ENCODE measurements around the gene EPB41.
"Not testable (repeated sequence)": the region's sequence is repeated elsewhere in the genome, so short reads cannot be mapped to it uniquely, and the experiment has no call there.

Gene EPB41

DNA sequence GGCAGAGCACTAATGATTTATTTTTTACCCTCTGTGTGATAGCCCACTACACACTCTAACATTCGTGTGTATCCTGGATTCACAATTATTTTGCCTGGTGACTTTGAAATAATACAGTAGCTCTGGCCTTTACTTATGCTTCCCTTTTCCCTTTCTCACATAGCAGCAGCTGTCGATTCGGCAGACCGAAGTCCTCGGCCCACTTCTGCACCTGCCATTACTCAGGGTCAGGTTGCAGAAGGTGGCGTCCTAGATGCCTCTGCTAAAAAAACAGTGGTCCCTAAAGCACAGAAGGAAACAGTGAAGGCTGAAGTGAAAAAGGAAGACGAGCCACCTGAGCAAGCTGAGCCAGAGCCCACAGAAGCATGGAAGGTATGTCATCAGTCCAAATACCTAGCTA is 138.6 kb downstream of the EPB41 start:
- DNase-seq (ENCODE audit: low spot score) = no peak

DNA sequence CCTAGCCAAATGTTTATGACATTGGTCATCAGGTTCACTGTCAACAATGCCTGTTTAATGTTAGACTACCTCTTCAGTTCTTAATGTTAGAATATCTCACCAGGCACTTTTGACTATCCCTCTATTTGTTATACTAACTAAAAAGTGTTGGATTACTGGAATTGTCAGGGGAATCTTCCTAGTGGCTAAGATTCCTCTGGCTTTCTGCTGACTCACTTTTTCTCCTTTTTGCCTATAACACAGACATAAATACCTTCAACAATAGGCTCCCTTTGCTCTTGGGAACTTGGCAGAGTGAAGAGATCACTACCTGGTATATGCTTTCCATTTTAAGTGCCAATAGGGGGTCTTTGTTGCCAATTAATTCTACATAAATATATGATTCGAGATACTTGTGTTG is 140.8 kb downstream of the EPB41 start:
- DNase-seq (ENCODE audit: low spot score) = no peak

DNA sequence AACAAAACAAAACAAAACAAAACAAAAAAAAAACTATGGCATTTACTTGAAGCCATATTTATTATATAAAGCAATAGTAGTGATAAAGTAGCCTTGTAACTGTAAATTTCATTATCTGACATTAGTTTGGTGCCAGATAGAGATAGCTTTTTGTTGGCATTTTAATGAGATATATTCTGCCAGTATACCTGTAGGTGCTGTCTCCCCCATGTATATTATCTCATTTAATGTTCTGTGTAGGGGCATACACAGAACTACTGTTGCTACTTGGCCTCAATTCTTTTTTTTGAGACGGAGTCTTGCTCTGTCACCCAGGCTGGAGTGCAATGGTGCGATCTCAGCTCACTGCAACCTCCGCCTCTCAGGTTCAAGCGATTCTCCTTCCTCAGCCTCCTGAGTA is 141.9 kb downstream of the EPB41 start:
- DNase-seq (ENCODE audit: low spot score) = no peak

DNA sequence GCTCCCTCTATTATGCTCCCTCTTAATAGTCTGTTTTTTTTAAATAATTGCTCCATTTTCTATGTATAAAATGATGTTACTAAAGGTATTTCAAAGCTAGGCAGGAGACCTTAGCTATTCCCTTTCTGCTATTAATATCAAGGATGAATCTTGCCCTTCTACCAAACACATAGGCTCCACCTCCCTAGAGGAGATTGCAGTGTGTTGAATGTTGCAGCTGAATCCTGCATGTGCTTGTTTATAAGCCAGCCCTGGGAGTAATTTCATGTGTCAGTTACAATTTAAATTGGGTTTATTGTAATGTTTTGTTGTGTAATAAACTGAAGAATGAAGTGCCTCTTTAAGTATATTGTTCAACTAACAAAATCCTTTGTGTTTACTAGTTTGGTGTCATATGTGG is 143.3 kb downstream of the EPB41 start:
- no peak for DNase-seq (ENCODE audit: low spot score)

DNA sequence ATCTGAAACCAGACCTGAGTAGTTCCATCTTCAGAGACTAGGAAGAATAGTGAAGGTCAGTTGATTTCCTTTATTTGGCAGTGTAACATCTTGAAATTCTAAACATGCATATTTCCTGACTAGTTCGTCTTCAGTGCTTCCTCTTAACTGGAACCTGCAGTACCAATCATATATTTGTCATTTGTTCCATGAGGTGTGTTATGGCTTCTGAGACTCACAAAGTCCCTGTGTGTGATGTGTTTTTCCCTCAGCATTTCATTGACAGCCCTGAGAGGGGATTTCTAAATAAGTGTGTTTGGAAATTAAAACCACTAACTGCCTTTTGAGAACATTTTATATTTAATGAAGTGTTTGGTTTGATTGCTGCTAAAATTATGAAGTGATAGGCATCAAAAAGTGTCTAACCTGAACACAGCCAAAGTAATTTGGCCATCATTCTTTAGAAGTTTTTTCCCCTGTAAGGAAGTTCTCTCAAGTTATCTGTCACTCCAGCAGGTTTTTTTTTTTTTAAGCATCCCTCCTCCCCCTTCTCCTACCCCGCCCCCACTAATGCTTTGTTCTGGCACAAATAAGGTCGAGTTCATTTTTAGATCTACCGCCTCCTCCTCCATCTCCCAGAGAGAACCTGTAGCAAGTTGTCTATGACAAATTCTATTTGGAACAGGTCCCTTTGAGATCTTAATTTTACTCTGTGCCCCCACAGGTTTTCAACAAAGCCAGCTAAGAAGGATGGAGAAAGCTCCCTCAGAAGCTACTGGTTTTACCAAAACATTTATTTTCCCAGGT is 148.0 kb downstream of the EPB41 start:
- DNase-seq (ENCODE audit: low spot score) = no peak

DNA sequence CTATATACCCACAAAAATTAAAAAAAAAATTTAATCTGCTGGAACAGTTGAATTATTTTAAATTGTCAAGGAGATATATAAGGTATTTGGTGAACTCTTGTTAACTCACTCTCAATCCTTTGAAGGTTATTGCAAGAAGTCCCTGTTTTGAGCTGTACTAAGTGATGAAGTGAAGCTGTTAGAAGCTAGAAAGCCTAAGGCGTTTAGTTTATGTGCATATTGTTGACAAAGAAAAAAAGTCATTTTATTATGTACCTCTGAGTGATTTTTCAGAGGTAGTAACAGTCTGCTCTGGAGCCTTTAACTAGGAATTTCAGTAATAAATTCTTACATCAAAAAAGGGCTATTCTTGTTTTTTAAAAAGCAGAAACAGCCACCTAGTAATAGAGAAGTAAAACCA is 149.7 kb downstream of the EPB41 start:
- DNase-seq (ENCODE audit: low spot score) = no peak

DNA sequence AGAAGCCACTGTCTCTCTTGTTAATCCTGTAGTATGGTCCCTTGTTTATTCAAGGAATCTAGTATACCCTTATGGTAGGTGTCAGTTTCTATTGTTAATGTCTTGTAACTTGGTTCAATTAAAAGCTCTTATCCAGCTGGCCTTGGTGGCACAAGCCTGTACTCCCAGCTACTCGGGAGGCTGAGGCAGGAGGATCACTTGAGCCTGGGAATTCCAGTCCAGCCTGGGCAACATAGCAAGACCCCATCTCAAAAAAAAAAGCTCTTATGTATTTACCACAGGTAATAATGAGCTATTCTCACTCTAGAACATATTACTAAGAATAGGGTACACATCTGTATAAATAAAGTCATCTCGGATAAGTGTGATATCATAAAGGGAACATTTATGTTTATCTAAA is 162.8 kb downstream of the EPB41 start:
- DNase-seq (ENCODE audit: low spot score) = no peak

DNA sequence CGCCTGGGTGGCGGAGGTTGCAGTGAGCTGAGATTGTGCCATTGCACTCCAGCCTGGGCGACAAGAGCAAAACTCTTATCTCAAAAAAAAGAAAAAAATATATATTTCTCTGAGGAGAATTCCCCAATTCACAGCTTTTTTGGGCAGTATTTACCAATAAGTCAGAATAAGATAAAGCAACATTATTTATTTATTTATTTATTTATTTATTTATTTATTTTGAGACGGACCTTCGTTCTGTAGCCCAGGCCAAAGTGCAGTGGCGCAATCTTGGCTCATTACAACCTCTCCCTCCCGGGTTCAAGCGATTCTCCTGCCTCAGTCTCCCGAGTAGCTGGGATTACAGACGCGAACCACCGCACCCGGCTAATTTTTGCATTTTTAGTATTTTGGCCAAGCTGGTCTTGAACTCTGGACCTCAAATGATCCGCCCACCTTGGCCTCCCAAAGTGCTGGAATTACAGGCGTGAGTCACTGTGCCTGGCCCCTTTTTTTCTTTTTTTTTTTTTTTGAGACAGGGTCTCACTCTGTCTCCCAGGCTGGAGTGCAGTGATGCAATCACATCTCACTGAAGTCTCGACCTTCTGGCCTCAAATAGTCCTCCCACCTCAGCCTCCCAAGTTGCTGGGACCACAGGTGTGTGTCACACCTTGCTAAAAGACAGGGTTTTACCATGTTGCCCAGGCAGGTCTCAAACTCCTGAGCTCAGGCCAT is 165.7 kb downstream of the EPB41 start:
- not testable (repeated sequence) for DNase-seq (ENCODE audit: low spot score)

DNA sequence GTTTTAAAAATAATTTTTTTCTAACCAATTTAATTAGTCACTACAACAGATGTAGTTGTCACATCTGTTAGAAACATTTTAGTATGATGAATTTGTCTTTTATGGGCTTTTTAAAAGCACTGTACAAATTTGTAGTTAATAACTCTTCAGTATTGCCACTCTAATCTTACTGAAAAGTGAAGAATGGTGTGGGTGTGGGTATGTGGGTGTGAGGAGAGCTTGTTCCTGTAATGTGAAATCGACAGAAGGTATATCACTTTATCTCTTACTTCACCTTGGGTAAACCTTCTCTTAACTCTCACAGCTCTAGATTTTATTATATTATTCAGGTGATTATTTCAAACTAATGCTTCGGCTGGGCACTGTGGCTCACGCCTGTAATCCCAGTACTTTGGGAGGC is 166.8 kb downstream of the EPB41 start:
- DNase-seq (ENCODE audit: low spot score) = no peak

DNA sequence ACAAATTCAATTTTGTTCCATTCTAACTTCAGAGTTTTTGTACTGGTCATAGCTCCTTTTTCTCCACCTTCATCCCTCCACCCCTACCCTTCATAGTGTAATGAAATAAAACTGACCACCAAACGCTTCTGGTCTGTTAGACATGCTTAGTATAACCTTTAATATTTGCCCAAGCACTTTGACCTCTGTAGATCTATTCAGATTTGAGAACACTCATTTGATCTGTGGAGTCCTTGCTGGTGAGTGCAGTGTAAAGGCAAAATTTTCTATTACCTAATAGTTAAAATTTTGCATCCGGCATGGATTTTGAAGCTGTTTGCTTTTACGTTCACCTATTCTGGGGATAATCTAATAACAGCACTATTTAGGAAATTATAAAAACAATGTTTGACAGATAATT is 168.2 kb downstream of the EPB41 start:
- no peak for DNase-seq (ENCODE audit: low spot score)

DNA sequence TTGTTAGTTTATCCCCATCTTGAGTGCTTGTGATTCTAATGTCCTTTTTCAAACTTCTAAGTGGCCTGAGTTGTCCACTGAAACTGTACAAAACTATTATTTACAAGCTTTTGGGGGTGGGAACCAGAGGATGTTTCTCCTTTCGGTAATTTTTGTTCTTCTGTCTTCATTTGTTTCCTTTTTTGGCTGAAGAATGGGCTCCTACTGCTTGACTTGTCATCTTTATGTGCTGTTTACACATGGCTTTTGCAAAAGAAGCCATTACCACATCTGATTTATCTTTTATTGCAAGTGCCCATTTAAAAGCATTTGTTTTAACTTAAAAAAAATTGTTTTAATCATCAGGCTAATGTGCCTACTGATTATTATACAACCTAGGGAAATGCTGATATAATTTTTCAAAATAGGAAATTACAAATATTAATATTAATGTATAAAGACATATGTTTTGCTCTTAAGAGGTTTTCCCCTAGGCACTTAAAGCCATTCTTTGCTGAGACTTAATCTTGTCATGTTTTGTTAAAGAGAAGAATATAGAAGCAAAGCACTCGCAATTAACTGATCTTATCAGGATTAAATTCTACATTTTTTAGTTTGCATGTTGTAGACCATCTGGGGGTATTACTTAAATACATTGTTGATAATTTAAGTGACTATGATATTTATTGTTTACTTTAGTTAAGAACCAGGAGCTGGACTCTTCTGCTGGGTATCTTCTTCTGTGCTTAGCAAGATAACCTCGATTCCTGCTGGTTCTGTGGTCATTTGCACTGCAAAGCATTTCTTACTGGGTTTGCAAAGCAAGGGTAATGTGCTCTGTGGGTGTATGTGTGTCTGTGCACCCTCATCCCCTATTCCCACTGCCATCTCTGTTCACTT is 169.2 kb downstream of the EPB41 start:
- DNase-seq (ENCODE audit: low spot score) = no peak

DNA sequence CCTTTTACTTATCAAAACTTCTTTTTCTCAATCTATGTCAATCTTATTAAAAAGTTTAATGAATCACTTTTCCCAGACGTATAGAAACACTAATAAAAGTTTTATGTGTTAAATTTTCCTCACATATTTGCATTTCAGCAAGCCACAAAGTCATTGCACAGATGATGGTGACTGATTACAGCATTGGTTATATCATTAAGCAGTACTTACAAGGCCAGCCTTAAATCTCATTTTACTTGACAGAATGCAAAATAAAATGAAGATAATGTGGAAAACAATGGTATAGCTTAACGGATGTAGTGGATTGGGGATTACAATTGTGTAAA is 169.8 kb downstream of the EPB41 start:
- no peak for DNase-seq (ENCODE audit: low spot score)

DNA sequence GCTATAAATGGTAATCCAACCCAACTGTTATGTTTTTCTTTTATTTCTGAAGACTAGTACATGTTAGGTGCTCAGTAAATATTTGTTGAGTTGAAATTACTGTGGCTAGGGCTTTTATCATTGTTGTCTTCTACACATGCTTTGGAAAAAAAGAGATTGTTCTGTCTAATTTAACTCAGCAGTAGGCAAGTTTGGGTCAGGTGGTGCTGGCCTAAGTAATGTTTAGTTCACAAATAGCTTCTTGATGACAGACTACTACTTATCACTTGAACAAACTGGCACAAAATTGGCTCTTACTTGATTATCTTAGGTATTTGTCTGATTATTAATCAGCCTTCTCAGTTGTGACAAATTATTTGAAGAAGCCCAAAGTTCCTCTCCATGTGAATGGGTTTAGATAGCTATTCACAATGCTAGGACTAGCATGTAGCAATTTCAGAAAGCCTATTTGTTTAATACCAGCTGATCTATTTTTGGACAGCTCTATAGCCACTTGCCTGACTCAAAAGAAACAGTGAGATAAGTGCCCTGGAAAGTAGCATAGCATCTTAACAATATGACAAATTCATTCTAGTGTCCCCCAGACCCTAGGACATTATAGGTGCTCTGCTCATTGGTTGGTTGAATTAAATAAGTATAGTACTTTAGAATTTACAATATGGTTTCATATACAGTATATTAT is 176.7 kb downstream of the EPB41 start:
- DNase-seq (ENCODE audit: low spot score) = no peak

DNA sequence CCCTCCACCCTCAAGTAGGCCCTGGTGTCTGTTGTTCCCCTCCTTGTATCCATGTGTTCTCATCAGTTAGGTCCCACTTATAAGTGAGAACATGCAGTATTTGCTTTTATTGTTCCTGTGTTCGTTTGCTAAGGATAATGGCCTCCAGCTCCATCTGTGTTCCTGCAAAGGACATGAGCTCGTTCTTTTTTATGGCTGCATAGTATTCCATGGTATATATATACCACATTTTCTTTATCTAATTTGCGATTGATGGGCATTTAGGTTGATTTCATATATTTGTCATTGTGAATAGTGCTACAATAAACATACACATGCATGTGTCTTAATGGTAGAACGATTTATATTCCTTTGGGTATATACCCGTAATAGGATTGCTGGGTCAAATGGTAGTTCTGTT is 178.3 kb downstream of the EPB41 start:
- not testable (repeated sequence) for DNase-seq (ENCODE audit: low spot score)

DNA sequence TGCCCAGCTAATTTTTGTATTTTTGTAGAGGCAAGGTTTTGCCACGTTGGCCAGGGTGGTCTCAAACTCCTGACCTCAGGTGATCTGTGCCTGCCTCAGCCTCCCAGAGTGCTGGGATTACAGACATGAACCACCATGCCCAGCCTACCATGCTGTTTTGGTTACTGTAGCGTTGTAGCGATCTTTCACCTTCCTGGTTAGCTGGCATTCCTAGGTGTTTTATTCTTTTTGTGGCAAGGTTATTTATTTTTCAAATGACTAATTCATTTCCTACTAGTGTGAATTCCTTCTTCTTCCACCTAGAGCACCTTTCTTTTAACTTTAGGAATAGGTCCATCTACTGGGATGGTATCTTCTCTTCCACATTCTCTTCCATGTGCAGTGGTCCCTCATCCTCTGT is 180.1 kb downstream of the EPB41 start:
- no peak for DNase-seq (ENCODE audit: low spot score)

DNA sequence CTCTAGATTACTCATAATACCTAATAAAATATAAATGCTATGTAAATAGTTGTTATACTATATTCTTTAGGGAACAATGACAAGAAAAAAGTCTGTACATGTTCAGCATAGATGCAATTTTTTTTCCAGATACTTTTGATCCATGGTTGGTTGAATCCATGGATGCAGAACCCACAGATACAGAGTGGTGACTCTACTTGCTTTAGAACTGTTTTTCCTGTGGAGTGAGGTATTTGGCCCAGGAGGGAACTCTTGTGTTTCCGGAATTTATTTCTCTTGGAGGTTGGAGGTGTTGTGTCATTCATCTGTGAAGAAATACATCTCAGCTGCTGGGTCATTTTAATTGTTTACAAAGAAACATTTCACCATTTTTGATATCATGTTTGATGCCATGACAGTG is 180.6 kb downstream of the EPB41 start:
- DNase-seq (ENCODE audit: low spot score) = no peak

DNA sequence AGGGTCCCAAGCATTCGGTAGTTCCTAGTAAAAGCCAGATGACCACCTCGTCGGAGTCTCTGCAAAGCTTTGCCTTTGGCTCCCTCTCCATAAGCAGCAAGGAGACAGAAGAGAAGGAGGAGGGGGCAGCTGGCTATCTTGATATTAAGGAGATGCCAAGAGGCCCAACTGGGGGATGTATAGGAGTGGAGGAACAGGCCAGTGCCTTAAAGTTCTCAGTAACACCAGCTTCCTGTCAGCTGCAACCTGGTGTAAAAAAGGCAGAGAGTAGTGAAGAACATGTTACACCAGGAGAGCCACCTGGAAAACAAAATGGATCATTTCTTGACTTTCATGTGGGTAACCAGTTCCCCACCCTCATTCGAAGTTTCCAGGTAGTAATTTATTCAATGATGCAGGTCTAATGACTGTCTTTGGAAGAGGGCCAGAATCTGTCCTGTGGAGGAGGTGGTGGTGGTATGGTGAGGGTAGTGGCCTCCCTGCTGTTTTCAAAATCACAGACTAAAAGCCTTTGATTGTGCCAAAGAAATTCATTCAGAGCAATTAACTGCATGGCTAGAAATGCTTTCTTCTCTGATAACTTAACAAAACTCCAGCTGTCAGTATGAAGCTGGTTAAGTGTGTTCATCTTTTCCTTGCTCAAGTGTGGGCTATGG is 182.0 kb downstream of the EPB41 start:
- DNase-seq (ENCODE audit: low spot score) = no peak

DNA sequence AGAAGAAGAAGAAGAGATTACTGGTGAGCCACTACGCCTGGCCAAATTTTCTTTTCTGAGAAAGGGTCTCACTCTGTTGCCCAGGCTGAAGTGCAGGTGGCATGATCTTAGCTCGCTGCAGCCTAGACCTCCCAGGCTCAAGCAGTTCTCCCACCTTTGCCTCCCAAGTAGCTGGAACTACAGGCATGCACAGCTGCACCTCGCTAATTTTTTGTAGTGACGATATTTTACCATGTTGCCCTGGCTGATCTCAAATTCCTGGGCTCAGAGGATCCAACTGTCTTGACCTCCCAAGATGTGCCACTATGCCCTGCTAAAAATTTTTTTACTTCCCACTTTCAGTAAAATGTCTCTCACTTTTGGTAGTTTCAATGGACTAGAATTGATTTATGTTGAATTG is 184.9 kb downstream of the EPB41 start:
- no peak for DNase-seq (ENCODE audit: low spot score)

DNA sequence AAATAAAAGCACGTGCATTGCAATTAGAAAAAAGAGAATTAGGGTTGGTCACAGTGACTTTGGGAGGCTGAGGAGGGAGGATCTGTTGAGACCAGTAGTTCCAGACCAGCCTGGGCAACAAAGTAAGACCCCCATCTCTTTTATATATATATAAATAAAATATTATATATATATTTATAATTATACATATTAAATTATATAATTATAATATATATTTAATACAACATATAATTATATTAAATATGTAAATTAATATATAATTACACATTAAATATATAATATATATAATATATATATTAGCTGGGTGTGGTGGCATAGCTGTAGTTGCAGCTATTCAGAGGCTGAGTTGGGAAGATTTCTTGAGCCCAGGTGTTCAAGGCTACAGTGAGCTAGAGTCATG is 186.1 kb downstream of the EPB41 start:
- DNase-seq (ENCODE audit: low spot score) = no peak

DNA sequence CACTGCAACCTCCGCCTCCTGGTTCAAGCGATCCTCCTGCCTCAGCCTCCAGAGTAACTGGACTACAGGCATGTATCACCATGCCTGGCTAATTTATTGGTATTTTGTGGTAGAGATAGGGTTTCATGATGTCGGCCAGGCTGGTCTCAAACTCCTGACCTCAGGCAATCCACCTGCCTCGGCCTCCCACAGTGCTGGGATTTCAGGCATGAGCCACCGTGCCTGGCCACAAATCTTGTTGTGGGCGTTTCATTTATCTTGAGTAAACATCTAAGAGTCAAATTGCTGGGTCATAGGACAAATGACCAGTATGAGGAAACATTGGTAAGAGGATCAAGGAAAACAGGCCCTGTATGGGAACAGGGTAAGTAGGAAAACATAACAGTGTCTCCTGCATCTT is 191.5 kb downstream of the EPB41 start:
- no peak for DNase-seq (ENCODE audit: low spot score)

DNA sequence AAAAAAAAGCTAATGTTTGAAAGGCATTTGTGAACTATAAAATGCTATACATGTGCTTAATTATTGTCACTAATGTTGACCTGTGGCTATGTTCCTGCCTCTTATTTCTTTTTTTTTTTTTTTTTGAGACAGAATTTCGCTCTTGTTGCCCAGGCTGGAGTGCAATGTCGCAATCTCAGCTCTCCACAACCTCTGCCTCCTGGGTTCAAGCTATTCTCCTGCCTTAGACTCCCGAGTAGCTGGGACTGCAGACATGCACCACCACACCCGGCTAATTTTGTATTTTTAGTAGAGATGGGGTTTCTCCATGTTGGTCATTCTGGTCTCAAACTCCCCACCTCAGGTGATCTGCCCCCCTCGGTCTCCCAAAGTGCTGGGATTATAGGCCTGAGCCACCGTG is 193.7 kb downstream of the EPB41 start:
- DNase-seq (ENCODE audit: low spot score) = not testable (repeated sequence)
